Kidney (tissue), 14 donors: ENCODE results near the gene TPM4. TPM values are rescaled to one million over a fixed set of nuclear protein-coding genes. Genes with fewer than 3 reads are reported as not detected.
"Not testable (repeated sequence)": the region's sequence is repeated elsewhere in the genome, so short reads cannot be mapped to it uniquely, and the experiment has no call there.

ENCODE experiments used
- DNase-seq, 5 donors: peaks; one replicate each; pipeline ENCODE4 v3.0.0-alpha.2; 2013 to 2020
- FAIRE-seq: peaks from 2 replicates; lab custom pipeline; 2012; peaks lifted over from hg19 to GRCh38; lab: Jason Lieb, UNC
- H3K27ac ChIP-seq, 2 donors: one replicate each; pipeline ENCODE4 v1.7.0; 2013; ENCODE audit warnings: low read depth in 2 of 2, low read length in 2 of 2, inconsistent platforms in 1 of 2
- H3K27me3 ChIP-seq: one replicate; pipeline ENCODE4 v1.7.1; 2013; ENCODE audit warnings: low read length, inconsistent platforms; ENCODE audit not compliant: control insufficient read depth, insufficient read depth
- H3K36me3 ChIP-seq, 3 donors: one replicate each; pipeline versions ENCODE4 v1.7.0 to v1.7.1; 2013; ENCODE audit warnings: low read length in 3 of 3, control low read depth in 1 of 3, inconsistent platforms in 1 of 3; ENCODE audit not compliant: insufficient read depth in 3 of 3, control insufficient read depth in 2 of 3
- H3K4me1 ChIP-seq, 3 donors: one replicate each; pipeline versions ENCODE4 v1.7.0 to v1.7.1; 2013; ENCODE audit warnings: low read length in 3 of 3, inconsistent platforms in 1 of 3, low read depth in 1 of 3; ENCODE audit not compliant: control insufficient read depth in 2 of 3, insufficient read depth in 2 of 3
- H3K4me3 ChIP-seq, 3 donors: one replicate each; pipeline versions ENCODE4 v1.7.0 to v1.8.1; 2013; ENCODE audit warnings: low read length in 3 of 3, control low read depth in 1 of 3, inconsistent platforms in 1 of 3
- H3K9ac ChIP-seq, 3 donors: one replicate each; pipeline versions ENCODE4 v1.7.0 to v1.7.1; 2013; ENCODE audit warnings: low read length in 3 of 3, control low read depth in 1 of 3, inconsistent platforms in 1 of 3
- H3K9me3 ChIP-seq, 3 donors: one replicate each; pipeline versions ENCODE4 v1.7.0 to v1.7.1; 2013; ENCODE audit warnings: low read length in 3 of 3, control low read depth in 1 of 3, inconsistent platforms in 1 of 3; ENCODE audit not compliant: control insufficient read depth in 2 of 3, insufficient read depth in 1 of 3
- intact Hi-C: fragments of 100-400 bp; cut with DNase I; formaldehyde crosslinking; loops from one replicate; pipeline ENCODE4 v1.11.1; 2022
- polyA plus RNA-seq: library from polyadenylated mRNA; stranded (reverse); fragments of 350-450 nt; fragmentation: Illumina TruSeq; extraction: RNeasy Lipid Tissue Mini Kit (QIAGEN cat#74804); gene quantifications from one replicate; pipeline ENCODE4 v1.2.3, GENCODE V29; 2014; ENCODE audit warnings: low read depth, low replicate concordance; ENCODE audit not compliant: insufficient read depth
- total RNA-seq: library from RNA; stranded (reverse); fragmentation: NEBNext Ultra II Directional; extraction: Animal tissue kit (Norgen Biotek cat#: 25700); gene quantifications from one replicate; pipeline ENCODE4 v1.2.1, GENCODE V29; 2021
- TF ChIP-seq, protein P1 (sequence below): IDR thresholded peaks from 3 replicates; pipeline ENCODE4 v1.5.1; 2012; ENCODE audit warnings: mild to moderate bottlenecking, moderate library complexity, borderline replicate concordance; ENCODE audit not compliant: insufficient read depth; ENCODE audit errors: extremely low read depth
- donor health status: control.
- donor health status: control.
- donor health status: control.
- donor health status: control.
- donor health status: control.
- donor health status: DM: yes; HTN: yes; CAD: no.
- donor health status: Normal renal cell carcinoma (clear cell type).

Gene TPM4
- total and polyA plus RNA-seq, 2 donors from 2014 or later: 132 to 273 TPM

- H3K9ac ChIP-seq: no peak overlapping the region
- peaks cover 0 to 16% (median 7%) of the 10 kb centered on the region in 3 donors for H3K36me3 ChIP-seq
These were observed 39.8 kb downstream of the TPM4 start for GRCh38 chr19:16116067-16116466.

DNA sequence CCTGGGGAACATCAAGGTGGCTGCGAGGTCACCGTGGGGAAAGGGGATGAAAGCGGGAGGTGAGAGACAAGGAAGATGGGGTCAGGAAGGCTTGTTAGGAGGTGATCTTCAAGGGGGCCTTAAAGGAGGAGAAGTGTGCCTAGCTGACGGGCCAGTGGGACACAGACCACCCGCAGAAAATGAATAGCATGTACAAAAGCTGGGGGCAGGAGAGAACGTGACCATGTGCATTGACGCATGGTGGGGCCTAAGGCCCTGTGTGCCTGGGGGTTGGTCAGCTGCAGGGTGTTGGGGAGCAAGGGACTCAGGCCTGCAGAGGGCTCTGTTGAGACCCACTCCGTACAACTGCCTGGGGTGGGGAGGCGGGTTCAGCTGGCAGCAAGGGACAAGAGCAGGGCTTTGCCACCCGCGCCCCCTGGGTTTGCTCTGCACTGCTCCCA lies 41.3 kb downstream of the TPM4 start:
- Histone ChIP-seq H3K4me3 (no peak overlapping the region), H3K9me3 (no peaks in the 10 kb centered on the region), H3K9ac (no peak overlapping the region), H3K36me3 (peaks cover 3 to 31% (median 22%) of the 10 kb centered on the region in 3 donors), H3K27ac (no peak overlapping the region), H3K27me3 (no peaks in the 10 kb centered on the region), H3K4me1 (peaks cover 0 to 13% (median 12%) of the 10 kb centered on the region in 3 donors)
- FAIRE-seq: no peak
- intact Hi-C loops: no loop called here
- no peak for DNase-seq
- TF ChIP-seq, protein P1, sequence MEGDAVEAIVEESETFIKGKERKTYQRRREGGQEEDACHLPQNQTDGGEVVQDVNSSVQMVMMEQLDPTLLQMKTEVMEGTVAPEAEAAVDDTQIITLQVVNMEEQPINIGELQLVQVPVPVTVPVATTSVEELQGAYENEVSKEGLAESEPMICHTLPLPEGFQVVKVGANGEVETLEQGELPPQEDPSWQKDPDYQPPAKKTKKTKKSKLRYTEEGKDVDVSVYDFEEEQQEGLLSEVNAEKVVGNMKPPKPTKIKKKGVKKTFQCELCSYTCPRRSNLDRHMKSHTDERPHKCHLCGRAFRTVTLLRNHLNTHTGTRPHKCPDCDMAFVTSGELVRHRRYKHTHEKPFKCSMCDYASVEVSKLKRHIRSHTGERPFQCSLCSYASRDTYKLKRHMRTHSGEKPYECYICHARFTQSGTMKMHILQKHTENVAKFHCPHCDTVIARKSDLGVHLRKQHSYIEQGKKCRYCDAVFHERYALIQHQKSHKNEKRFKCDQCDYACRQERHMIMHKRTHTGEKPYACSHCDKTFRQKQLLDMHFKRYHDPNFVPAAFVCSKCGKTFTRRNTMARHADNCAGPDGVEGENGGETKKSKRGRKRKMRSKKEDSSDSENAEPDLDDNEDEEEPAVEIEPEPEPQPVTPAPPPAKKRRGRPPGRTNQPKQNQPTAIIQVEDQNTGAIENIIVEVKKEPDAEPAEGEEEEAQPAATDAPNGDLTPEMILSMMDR: no peak

More at GRCh38 chr19:16116067-16116466, 39.8 kb downstream of the TPM4 start:
- peaks cover 0 to 20% (median 16%) of the 10 kb centered on the region in 3 donors for H3K4me1 ChIP-seq
- no peak overlapping the region for H3K27ac ChIP-seq
- TF ChIP-seq, protein P1: no peak
- DNase-seq (no peak), FAIRE-seq (no peak)
- no peaks in the 10 kb centered on the region for H3K9me3 ChIP-seq
- no peaks in the 10 kb centered on the region for H3K27me3 ChIP-seq
- H3K4me3 ChIP-seq: no peak overlapping the region
- intact Hi-C loops: no loop called here

- intact Hi-C loops: no loop called here
- Histone ChIP-seq H3K4me1 (peaks cover 0 to 10% (median 9%) of the 10 kb centered on the region in 3 donors), H3K27ac (no peak overlapping the region), H3K9ac (no peak overlapping the region), H3K36me3 (peaks cover 3 to 37% (median 23%) of the 10 kb centered on the region in 3 donors), H3K27me3 (no peaks in the 10 kb centered on the region), H3K9me3 (no peaks in the 10 kb centered on the region), H3K4me3 (no peak overlapping the region)
- FAIRE-seq (no peak), DNase-seq (no peak)
- TF ChIP-seq, protein P1: no peak
These were observed 42.3 kb downstream of the TPM4 start for GRCh38 chr19:16118489-16119033.

GRCh38 chr19:16119075-16119857 lies 43.0 kb downstream of the TPM4 start:
- H3K36me3 ChIP-seq: peaks cover 3 to 42% (median 23%) of the 10 kb centered on the region in 3 donors
- H3K9me3 ChIP-seq, H3K27ac ChIP-seq, H3K27me3 ChIP-seq, H3K4me3 ChIP-seq, intact Hi-C loops, H3K9ac ChIP-seq, DNase-seq, FAIRE-seq: not testable (repeated sequence)
- peaks cover 0 to 10% (median 5%) of the 10 kb centered on the region in 3 donors for H3K4me1 ChIP-seq
